HCT116 (cell line): Measurements from ENCODE around the gene DNAJC16.

Experiments used
- CBX3 ChIP-seq: IDR thresholded peaks from 2 replicates; pipeline ENCODE4 v1.6.1; 2012; ENCODE audit warnings: low read depth
- EZH2 ChIP-seq: fragments of 200-600 bp; sonication (generic); IDR thresholded peaks from 2 replicates; pipeline ENCODE4 v1.6.1; 2017; ENCODE audit warnings: antibody characterized with exemption, mixed run types
- FOSL1 ChIP-seq: IDR thresholded peaks from 2 replicates; pipeline ENCODE4 v1.6.1; 2012; ENCODE audit warnings: low read depth
- POLR2A ChIP-seq: IDR thresholded peaks from 2 replicates; pipeline ENCODE4 v1.7.0; 2011; ENCODE audit warnings: borderline replicate concordance; ENCODE audit not compliant: insufficient read depth, insufficient read length; ENCODE audit errors: extremely low read depth
- POLR2AphosphoS5 ChIP-seq: IDR thresholded peaks from 2 replicates; pipeline ENCODE4 v1.6.1; 2011; ENCODE audit warnings: mild to moderate bottlenecking, low read depth, low read length, moderate library complexity
- TCF7L2 ChIP-seq: IDR thresholded peaks from 2 replicates; pipeline ENCODE4 v1.7.0; 2011; ENCODE audit warnings: borderline replicate concordance, inconsistent platforms; ENCODE audit not compliant: insufficient read depth, insufficient read length; ENCODE audit errors: extremely low read depth
- TF ChIP-seq, protein P1 (sequence below), 3 experiments: fragments of 200-600 bp in 1 of 3; sonication (generic) in 1 of 3; IDR thresholded peaks in 2 of 3; conservative IDR thresholded peaks in 1 of 3; 2 replicates each; pipeline ENCODE4 v1.5.1; 2012 to 2017; ENCODE audit warnings: low read depth in 2 of 3, low read length in 2 of 3, antibody characterized with exemption in 1 of 3, borderline replicate concordance in 1 of 3, control low read depth in 1 of 3, mild to moderate bottlenecking in 1 of 3, mixed read lengths in 1 of 3, mixed run types in 1 of 3, moderate library complexity in 1 of 3; ENCODE audit not compliant: insufficient read depth in 1 of 3
- TF ChIP-seq, protein P2 (sequence below): IDR thresholded peaks from 2 replicates; pipeline ENCODE4 v1.6.1; 2011; ENCODE audit warnings: mild to moderate bottlenecking, low read length, moderate library complexity; ENCODE audit not compliant: insufficient replicate concordance; ENCODE audit errors: extremely low read depth
- TF ChIP-seq, protein P3 (sequence below): IDR thresholded peaks from 2 replicates; pipeline ENCODE4 v1.6.1; 2012

DNA sequence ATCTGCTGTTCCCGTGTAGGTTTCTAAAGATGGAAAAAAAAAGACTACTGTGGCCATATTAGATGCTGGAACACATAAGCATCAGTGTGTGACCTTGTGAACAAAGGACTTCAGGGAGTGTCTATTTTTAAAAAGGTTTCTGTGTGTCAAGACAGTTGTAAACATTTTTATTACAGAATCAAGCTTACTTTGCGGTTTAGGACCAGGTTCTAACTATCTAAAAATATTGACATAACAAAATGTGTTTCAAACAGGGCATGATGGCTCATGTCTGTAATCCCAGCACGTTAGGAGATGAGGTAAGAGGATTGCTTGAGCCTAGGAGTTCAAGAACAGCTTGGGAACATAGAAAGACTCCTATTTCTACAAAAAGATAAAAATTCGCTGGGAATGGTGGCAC, 83.5 kb downstream of the DNAJC16 start:
- TF ChIP-seq EZH2 (no peak), POLR2A (no peak), TCF7L2 (no peak), FOSL1 (no peak), POLR2AphosphoS5 (no peak), CBX3 (no peak)
- TF ChIP-seq, protein P1, sequence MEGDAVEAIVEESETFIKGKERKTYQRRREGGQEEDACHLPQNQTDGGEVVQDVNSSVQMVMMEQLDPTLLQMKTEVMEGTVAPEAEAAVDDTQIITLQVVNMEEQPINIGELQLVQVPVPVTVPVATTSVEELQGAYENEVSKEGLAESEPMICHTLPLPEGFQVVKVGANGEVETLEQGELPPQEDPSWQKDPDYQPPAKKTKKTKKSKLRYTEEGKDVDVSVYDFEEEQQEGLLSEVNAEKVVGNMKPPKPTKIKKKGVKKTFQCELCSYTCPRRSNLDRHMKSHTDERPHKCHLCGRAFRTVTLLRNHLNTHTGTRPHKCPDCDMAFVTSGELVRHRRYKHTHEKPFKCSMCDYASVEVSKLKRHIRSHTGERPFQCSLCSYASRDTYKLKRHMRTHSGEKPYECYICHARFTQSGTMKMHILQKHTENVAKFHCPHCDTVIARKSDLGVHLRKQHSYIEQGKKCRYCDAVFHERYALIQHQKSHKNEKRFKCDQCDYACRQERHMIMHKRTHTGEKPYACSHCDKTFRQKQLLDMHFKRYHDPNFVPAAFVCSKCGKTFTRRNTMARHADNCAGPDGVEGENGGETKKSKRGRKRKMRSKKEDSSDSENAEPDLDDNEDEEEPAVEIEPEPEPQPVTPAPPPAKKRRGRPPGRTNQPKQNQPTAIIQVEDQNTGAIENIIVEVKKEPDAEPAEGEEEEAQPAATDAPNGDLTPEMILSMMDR (IDR thresholded peaks at IDR 0.05 in 2 of 3, conservative IDR thresholded peaks at IDR 0.05 in 1 of 3; ENCODE audit: borderline replicate concordance in 1 of 3, insufficient read depth in 1 of 3, low read depth in 2 of 3, low read length in 2 of 3): no peak
- TF ChIP-seq, protein P2, sequence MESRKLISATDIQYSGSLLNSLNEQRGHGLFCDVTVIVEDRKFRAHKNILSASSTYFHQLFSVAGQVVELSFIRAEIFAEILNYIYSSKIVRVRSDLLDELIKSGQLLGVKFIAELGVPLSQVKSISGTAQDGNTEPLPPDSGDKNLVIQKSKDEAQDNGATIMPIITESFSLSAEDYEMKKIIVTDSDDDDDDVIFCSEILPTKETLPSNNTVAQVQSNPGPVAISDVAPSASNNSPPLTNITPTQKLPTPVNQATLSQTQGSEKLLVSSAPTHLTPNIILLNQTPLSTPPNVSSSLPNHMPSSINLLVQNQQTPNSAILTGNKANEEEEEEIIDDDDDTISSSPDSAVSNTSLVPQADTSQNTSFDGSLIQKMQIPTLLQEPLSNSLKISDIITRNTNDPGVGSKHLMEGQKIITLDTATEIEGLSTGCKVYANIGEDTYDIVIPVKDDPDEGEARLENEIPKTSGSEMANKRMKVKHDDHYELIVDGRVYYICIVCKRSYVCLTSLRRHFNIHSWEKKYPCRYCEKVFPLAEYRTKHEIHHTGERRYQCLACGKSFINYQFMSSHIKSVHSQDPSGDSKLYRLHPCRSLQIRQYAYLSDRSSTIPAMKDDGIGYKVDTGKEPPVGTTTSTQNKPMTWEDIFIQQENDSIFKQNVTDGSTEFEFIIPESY: no peak
- TF ChIP-seq, protein P3, sequence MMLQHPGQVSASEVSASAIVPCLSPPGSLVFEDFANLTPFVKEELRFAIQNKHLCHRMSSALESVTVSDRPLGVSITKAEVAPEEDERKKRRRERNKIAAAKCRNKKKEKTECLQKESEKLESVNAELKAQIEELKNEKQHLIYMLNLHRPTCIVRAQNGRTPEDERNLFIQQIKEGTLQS: no peak
